H1 (cell line): ENCODE results near the gene GNG13. TPM values are rescaled to one million over a fixed set of nuclear protein-coding genes. Genes with fewer than 3 reads are reported as not detected.

ENCODE experiments used
- CTCF ChIA-PET: fragments of 300-600 bp; sonication (Branson Sonifier 250); formaldehyde crosslinking; loops from one replicate; lab custom pipeline; 2021; ENCODE audit not compliant: partially characterized antibody; lab: Charles Lee
- POLR2A ChIA-PET: fragments of 300-600 bp; sonication (Branson Sonifier 250); formaldehyde crosslinking; loops from one replicate; lab custom pipeline; 2021; ENCODE audit warnings: inconsistent platforms; ENCODE audit not compliant: partially characterized antibody; lab: Charles Lee
- DNase-seq, 2 experiments: peaks; one replicate each; pipeline versions ENCODE4 v3.0.0 to v3.0.0-alpha.2; 2010 to 2022; ENCODE audit warnings: low spot score in 2 of 2, low read depth in 1 of 2, mixed read lengths in 1 of 2
- FAIRE-seq: peaks from 2 replicates; lab custom pipeline; 2011; peaks lifted over from hg19 to GRCh38; lab: Jason Lieb, UNC
- H2AFZ ChIP-seq: 2 replicates; pipeline ENCODE4 v1.8.1; 2012; ENCODE audit warnings: low read length, inconsistent platforms
- H2AK5ac ChIP-seq: 2 replicates; pipeline ENCODE4 v1.6.1; 2013; ENCODE audit warnings: low read depth, low read length
- H2BK120ac ChIP-seq: replicated peaks from 2 replicates; pipeline ENCODE3; 2013; ENCODE audit warnings: low read depth, low read length, inconsistent platforms
- H2BK12ac ChIP-seq: 2 replicates; pipeline ENCODE4 v1.6.1; 2013; ENCODE audit warnings: low read depth, low read length
- H2BK15ac ChIP-seq: 2 replicates; pipeline ENCODE4 v1.6.1; 2013; ENCODE audit warnings: low read length
- H2BK20ac ChIP-seq: 2 replicates; pipeline ENCODE4 v1.6.1; 2013; ENCODE audit warnings: low read length
- H2BK5ac ChIP-seq: 2 replicates; pipeline ENCODE4 v1.6.1; 2013; ENCODE audit warnings: low read depth, low read length
- H3K14ac ChIP-seq: 2 replicates; pipeline ENCODE4 v1.6.1; 2013; ENCODE audit warnings: inconsistent platforms; ENCODE audit not compliant: insufficient read length
- H3K18ac ChIP-seq: 2 replicates; pipeline ENCODE4 v1.6.1; 2013; ENCODE audit warnings: low read length; ENCODE audit errors: extremely low read depth
- H3K23ac ChIP-seq: 2 replicates; pipeline ENCODE4 v1.6.1; 2013; ENCODE audit warnings: inconsistent platforms; ENCODE audit not compliant: insufficient read length
- H3K23me2 ChIP-seq: 2 replicates; pipeline ENCODE4 v1.6.1; 2013; ENCODE audit warnings: low read depth, low read length
- H3K27ac ChIP-seq: 2 replicates; pipeline ENCODE4 v1.6.1; 2011; ENCODE audit warnings: low read depth, low read length, inconsistent platforms
- H3K27me3 ChIP-seq, 4 experiments: replicated peaks in 1 of 4; 1 replicate in 1 of 4; 2 replicates in 3 of 4; pipeline versions ENCODE4 v1.6.1 to v1.8.1; 2011 to 2013; ENCODE audit warnings: low read length in 3 of 4, mild to moderate bottlenecking in 3 of 4, inconsistent platforms in 2 of 4, mixed read lengths in 2 of 4, moderate library complexity in 1 of 4; ENCODE audit not compliant: control insufficient read depth in 3 of 4, insufficient read depth in 3 of 4; ENCODE audit errors: extremely low read depth in 1 of 4
- H3K36me3 ChIP-seq, 4 experiments: 2 replicates each; pipeline versions ENCODE4 v1.6.1 to v1.8.1; 2011 to 2013; ENCODE audit warnings: mild to moderate bottlenecking in 4 of 4, low read length in 3 of 4, moderate library complexity in 2 of 4, control low read depth in 1 of 4, inconsistent platforms in 1 of 4; ENCODE audit not compliant: insufficient read depth in 4 of 4, control insufficient read depth in 2 of 4
- H3K4ac ChIP-seq: replicated peaks from 2 replicates; pipeline ENCODE3; 2013; ENCODE audit warnings: low read length, low read depth, mixed read lengths, inconsistent platforms; ENCODE audit not compliant: insufficient read length
- H3K4me1 ChIP-seq, 4 experiments: replicated peaks in 1 of 4; 1 replicate in 1 of 4; 2 replicates in 3 of 4; pipeline versions ENCODE4 v1.6.1 to v1.8.1; 2011 to 2013; ENCODE audit warnings: low read length in 3 of 4, inconsistent platforms in 2 of 4, mixed read lengths in 1 of 4; ENCODE audit not compliant: insufficient read depth in 4 of 4, control insufficient read depth in 3 of 4
- H3K4me2 ChIP-seq, 2 experiments: 2 replicates each; pipeline versions ENCODE4 v1.6.1 to v1.8.1; 2011 to 2013; ENCODE audit warnings: low read depth in 2 of 2, low read length in 2 of 2, control low read depth in 1 of 2, inconsistent platforms in 1 of 2, mild to moderate bottlenecking in 1 of 2; ENCODE audit not compliant: insufficient read depth in 1 of 2
- H3K4me3 ChIP-seq, 4 experiments: fragments of 200-600, 300-600 bp in 1 of 4; sonication (generic), shearing (Covaris generic), sonication (Bioruptor Twin) in 1 of 4; 2 replicates each; pipeline versions ENCODE4 v1.5.1 to v1.8.1; 2011 to 2016; ENCODE audit warnings: low read length in 4 of 4, low read depth in 3 of 4, control low read depth in 2 of 4, inconsistent platforms in 2 of 4, mild to moderate bottlenecking in 2 of 4, mixed read lengths in 1 of 4, moderate library complexity in 1 of 4; ENCODE audit not compliant: insufficient read depth in 2 of 4; ENCODE audit errors: extremely low read depth in 1 of 4
- H3K56ac ChIP-seq: replicated peaks from 2 replicates; pipeline ENCODE3; 2013; ENCODE audit warnings: low read depth, mild to moderate bottlenecking, mixed read lengths, low read length, inconsistent platforms; ENCODE audit not compliant: insufficient read length
- H3K79me1 ChIP-seq: 2 replicates; pipeline ENCODE4 v1.6.1; 2013; ENCODE audit warnings: low read depth, low read length, control low read depth
- H3K79me2 ChIP-seq, 2 experiments: 2 replicates each; pipeline versions ENCODE4 v1.6.1 to v1.8.1; 2012 to 2013; ENCODE audit warnings: low read length in 2 of 2, mild to moderate bottlenecking in 2 of 2, inconsistent platforms in 1 of 2; ENCODE audit not compliant: insufficient read depth in 2 of 2, control insufficient read depth in 1 of 2
- H3K9ac ChIP-seq, 4 experiments: replicated peaks in 1 of 4; 1 replicate in 1 of 4; 2 replicates in 3 of 4; pipeline versions ENCODE4 v1.6.1 to v1.8.1; 2011 to 2013; ENCODE audit warnings: low read depth in 3 of 4, low read length in 3 of 4, control low read depth in 2 of 4, mild to moderate bottlenecking in 2 of 4, moderate library complexity in 2 of 4, inconsistent platforms in 1 of 4; ENCODE audit errors: extremely low read depth in 1 of 4
- H3K9me3 ChIP-seq, 2 experiments: 2 replicates each; pipeline versions ENCODE4 v1.6.1 to v1.8.1; 2012 to 2013; ENCODE audit warnings: mild to moderate bottlenecking in 2 of 2, moderate library complexity in 2 of 2, control low read depth in 1 of 2, inconsistent platforms in 1 of 2, low read depth in 1 of 2, low read length in 1 of 2, mixed read lengths in 1 of 2; ENCODE audit not compliant: insufficient read depth in 2 of 2
- H4K20me1 ChIP-seq, 2 experiments: replicated peaks in 1 of 2; 2 replicates each; pipeline versions ENCODE3 to v1.8.1; 2011 to 2013; ENCODE audit warnings: inconsistent platforms in 2 of 2, low read length in 2 of 2, mild to moderate bottlenecking in 1 of 2; ENCODE audit not compliant: insufficient read depth in 2 of 2, control insufficient read depth in 1 of 2
- H4K5ac ChIP-seq: 2 replicates; pipeline ENCODE4 v1.6.1; 2013; ENCODE audit warnings: low read length, low read depth, mixed read lengths, inconsistent platforms; ENCODE audit not compliant: insufficient read length
- H4K8ac ChIP-seq: 2 replicates; pipeline ENCODE4 v1.8.0; 2013; ENCODE audit warnings: mild to moderate bottlenecking, moderate library complexity, low read length, inconsistent platforms; ENCODE audit not compliant: insufficient read depth; ENCODE audit errors: extremely low read depth
- H4K91ac ChIP-seq: replicated peaks from 2 replicates; pipeline ENCODE3; 2013; ENCODE audit warnings: low read length, mixed read lengths, inconsistent platforms; ENCODE audit not compliant: insufficient read length
- YY1 ChIP-seq: IDR thresholded peaks from 2 replicates; pipeline ENCODE4 v1.6.1; 2011; ENCODE audit warnings: low read depth, mild to moderate bottlenecking, low read length
- WGBS, 2 experiments: shearing (Covaris generic) in 1 of 2; methylation state at CpG; one replicate each; pipeline versions ENCODE4 v1.1.6 to v1.1.7; 2013 to 2015; ENCODE audit warnings: low lambda C conversion rate in 2 of 2, mixed read lengths in 2 of 2, inconsistent platforms in 1 of 2, low coverage in 1 of 2, missing lambda C conversion rate in 1 of 2; ENCODE audit not compliant: insufficient replicate concordance in 2 of 2, insufficient coverage in 1 of 2, insufficient read length in 1 of 2; ENCODE audit errors: extremely low coverage in 1 of 2, missing lambda C conversion rate in 1 of 2; 5-methylcytosine and 5-hydroxymethylcytosine counted together
- polyA plus RNA-seq, 7 experiments: library from polyadenylated mRNA; depleted of rRNA in 3 of 7; stranded (reverse) in 5 of 7; unstranded in 2 of 7; fragments of >200 nt in 5 of 7; fragments of 200-250 nt in 2 of 7; gene quantifications; 1 replicate in 5 of 7; 2 replicates in 1 of 7; 4 replicates in 1 of 7; pipeline versions ENCODE4 v1.2.1 to v1.2.3, GENCODE V29; 2011 to 2013; ENCODE audit warnings: missing spikeins in 2 of 7, mixed read lengths in 2 of 7
- total RNA-seq: library from RNA; stranded (reverse); fragmentation: NEBNext Ultra II Directional; extraction: Animal tissue kit (Norgen Biotek cat#: 25700); gene quantifications from 2 replicates; pipeline ENCODE4 v1.2.1, GENCODE V29; 2021

Gene GNG13
- total and polyA plus RNA-seq, 2 of the 8 experiments (the other 6 are each of a cell fraction or from before 2014, with no cell fraction given): not detected

DNA sequence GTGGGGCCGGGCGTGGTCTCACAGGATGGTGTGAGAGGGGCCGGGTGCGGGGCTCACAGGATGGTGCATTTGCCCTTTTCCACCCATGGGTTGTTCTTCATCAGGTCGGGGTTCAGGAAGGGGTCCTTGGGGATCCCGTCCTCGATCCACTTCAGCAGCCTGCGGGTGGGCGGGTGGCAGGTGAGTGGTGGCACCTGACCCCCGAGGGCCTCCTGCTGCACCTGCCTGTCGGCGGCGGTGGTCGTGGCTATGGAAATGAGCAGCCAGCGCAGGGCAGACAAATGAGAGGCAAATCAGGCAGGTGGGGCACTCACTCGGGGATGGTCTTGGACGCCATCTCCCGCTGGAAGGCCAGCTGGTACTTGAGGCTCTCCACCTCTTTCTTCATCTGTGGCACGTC lies 1.9 kb downstream of the GNG13 start:
- POLR2A ChIA-PET: interaction anchor here (0.6 to 5.6 kb wide), 7 partner anchors 10 to 101 kb away, joined by 3 to 55 read pairs (median 4); partner anchors contain the start of genes ANTKMT, CCDC78, CHTF18 and METRN
- TF ChIP-seq YY1: no peak

More for the DNA sequence above, 1.9 kb downstream of the GNG13 start:
- 93% methylated on average over 13 of the region's 19 CpGs; no CpG with 5 or more reads in 1 of the 2 experiments for WGBS, 2 experiments
- no peak overlapping the region for H2BK5ac ChIP-seq
- no peak overlapping the region for H2BK15ac ChIP-seq
- H3K4ac ChIP-seq: no peak overlapping the region
- DNase-seq: no peak
- CTCF ChIA-PET: no interaction called here
- no peak overlapping the region for H3K56ac ChIP-seq
- no peak overlapping the region for H3K4me3 ChIP-seq
- peaks cover 1 to 29% (median 20%) of the 10 kb centered on the region in 4 experiments; a peak in 6 of 7 replicates for H3K27me3 ChIP-seq
- H2BK12ac ChIP-seq: no peak overlapping the region
- H4K5ac ChIP-seq: no peak overlapping the region
- H4K8ac ChIP-seq: no peak overlapping the region
- no peaks in the 10 kb centered on the region for H3K79me2 ChIP-seq
- H3K9ac ChIP-seq: no peak overlapping the region
- H3K27ac ChIP-seq: no peak overlapping the region
- no peak overlapping the region for H2AK5ac ChIP-seq
- no peak overlapping the region for H2BK20ac ChIP-seq
- no peak for FAIRE-seq
- H2AFZ ChIP-seq: no peak overlapping the region
- H4K20me1 ChIP-seq: peaks cover 5 to 17% of the 10 kb centered on the region in 2 experiments
- peaks cover 3% of the 10 kb centered on the region; the same call in 1 of the 2 replicates for H3K23me2 ChIP-seq
- peaks cover 0 to 17% (median 3%) of the 10 kb centered on the region in 4 experiments; a peak in 4 of 7 replicates for H3K4me1 ChIP-seq
- no peaks in the 10 kb centered on the region for H3K9me3 ChIP-seq
- no peak overlapping the region for H3K23ac ChIP-seq
- peaks cover 0 to 22% (median 0%) of the 10 kb centered on the region in 4 experiments; a peak in 5 of 8 replicates for H3K36me3 ChIP-seq
- H3K14ac ChIP-seq: no peak overlapping the region
- no peaks in the 10 kb centered on the region for H3K79me1 ChIP-seq
- H3K18ac ChIP-seq: no peak overlapping the region
- no peak overlapping the region for H4K91ac ChIP-seq
- H2BK120ac ChIP-seq: no peak overlapping the region
- no peak overlapping the region for H3K4me2 ChIP-seq
